Omental fat pad (tissue), 4 donors: ENCODE data around the gene UPB1. TPM values are rescaled to one million over a fixed set of nuclear protein-coding genes. Genes with fewer than 3 reads are reported as not detected.

Experiments used
- total RNA-seq, 4 donors: library from RNA; depleted of rRNA; stranded (reverse); fragments of >200 nt; gene quantifications; one replicate each; pipeline ENCODE4 v1.1.0, GENCODE V29; 2016

The UPB1 gene
- total RNA-seq, 4 donors from 2014 or later = 0.13 to 1.9 TPM; not detected in 2

Other genes starting within 250 kb of the UPB1 start
- gene SPECC1L, start 224.5 kb upstream of the UPB1 start, total RNA-seq = 10 to 100 TPM; 31.3 to 44.9 (median 35.6) TPM
- gene ADORA2A, start 67.7 kb upstream of the UPB1 start, total RNA-seq = 1 to 10 TPM; 1.7 to 4.5 (median 2.5) TPM
- gene GUCD1, start 59.8 kb downstream of the UPB1 start, total RNA-seq = 100 to 1,000 TPM; 105 to 179 (median 171) TPM
- gene SNRPD3, start 60.7 kb downstream of the UPB1 start, total RNA-seq = 100 to 1,000 TPM; 107 to 135 (median 115) TPM
- gene LRRC75B, start 97.7 kb downstream of the UPB1 start, total RNA-seq = 1 to 10 TPM; 4.1 to 7.0 (median 5.7) TPM
- 1 to 10 TPM; 1.1 to 5.5 (median 4.5) TPM for gene GGT1, start 107.9 kb downstream of the UPB1 start, total RNA-seq